CD4-positive, CD25-positive, alpha-beta regulatory T cell (primary cell): ENCODE data around the gene C20orf202. TPM values are rescaled to one million over a fixed set of nuclear protein-coding genes. Genes with fewer than 3 reads are reported as not detected.

Source experiments
- polyA plus RNA-seq, 4 donors: library from polyadenylated mRNA; unstranded; fragments of 300-500 nt; fragmentation: Illumina TruSeq; gene quantifications; one replicate each; pipeline ENCODE4 v1.2.3, GENCODE V29; 2021
- total RNA-seq: library from RNA; stranded (reverse); gene quantifications from one replicate; pipeline ENCODE4 v1.2.3, GENCODE V29; 2022

Gene C20orf202
- total and polyA plus RNA-seq, 5 donors from 2014 or later: 0.39 TPM; not detected in 4

Other genes starting within 250 kb of the C20orf202 start
- gene RSPO4, start 201.1 kb upstream of the C20orf202 start, total RNA-seq: 0.25 TPM
- not detected for gene RSPO4, start 201.1 kb upstream of the C20orf202 start, polyA plus RNA-seq
- 114 TPM for gene PSMF1, start 84.9 kb upstream of the C20orf202 start, total RNA-seq
- 100 to 1,000 TPM; 151 to 202 (median 160) TPM for gene PSMF1, start 84.9 kb upstream of the C20orf202 start, polyA plus RNA-seq
- gene TMEM74B, start 18.5 kb upstream of the C20orf202 start, total RNA-seq: not detected
- gene TMEM74B, start 18.5 kb upstream of the C20orf202 start, polyA plus RNA-seq: not detected
- not detected for gene RAD21L1, start 22.6 kb downstream of the C20orf202 start, total RNA-seq
- gene RAD21L1, start 22.6 kb downstream of the C20orf202 start, polyA plus RNA-seq: under 1 TPM in 1 of 4 donors, not detected in 3; 0.46 TPM
- 7.5 TPM for gene SNPH, start 62.8 kb downstream of the C20orf202 start, total RNA-seq
- 1 to 10 TPM in 3 of 4 donors, under 1 TPM in 1; 0.97 to 4.1 (median 3.1) TPM for gene SNPH, start 62.8 kb downstream of the C20orf202 start, polyA plus RNA-seq
- 1.2 TPM for gene SDCBP2, start 125.7 kb downstream of the C20orf202 start, total RNA-seq
- gene SDCBP2, start 125.7 kb downstream of the C20orf202 start, polyA plus RNA-seq: 1 to 10 TPM; 1.6 to 4.3 (median 3.4) TPM
- gene FKBP1A, start 189.6 kb downstream of the C20orf202 start, total RNA-seq: 84.3 TPM
- 10 to 100 TPM; 49.1 to 72.4 (median 59.4) TPM for gene FKBP1A, start 189.6 kb downstream of the C20orf202 start, polyA plus RNA-seq